ENCODE results near the gene SOWAHB.

GRCh38 chr4:76886214-76886613, 11.7 kb downstream of the SOWAHB start:
- TF ChIP-seq TCF7L2 (IDR thresholded peaks at IDR 0.05; ENCODE audit: borderline replicate concordance, low read depth, low read length) (no peak), CTCF (tag by site-specific recombination; IDR thresholded peaks at IDR 0.05) (no peak), ELK4 (IDR thresholded peaks at IDR 0.05; ENCODE audit: borderline replicate concordance, low read depth, low read length) (no peak), ZNF354C (tag by site-specific recombination; IDR thresholded peaks at IDR 0.05; ENCODE audit: borderline replicate concordance, low read depth) (no peak), ZBTB8A (tag by site-specific recombination; IDR thresholded peaks at IDR 0.05) (no peak), ZNF211 (tag by site-specific recombination; IDR thresholded peaks at IDR 0.05; ENCODE audit: low read depth) (no peak), ZNF645 (tag by site-specific recombination; IDR thresholded peaks at IDR 0.05) (no peak)
- TF ChIP-seq, protein P1, sequence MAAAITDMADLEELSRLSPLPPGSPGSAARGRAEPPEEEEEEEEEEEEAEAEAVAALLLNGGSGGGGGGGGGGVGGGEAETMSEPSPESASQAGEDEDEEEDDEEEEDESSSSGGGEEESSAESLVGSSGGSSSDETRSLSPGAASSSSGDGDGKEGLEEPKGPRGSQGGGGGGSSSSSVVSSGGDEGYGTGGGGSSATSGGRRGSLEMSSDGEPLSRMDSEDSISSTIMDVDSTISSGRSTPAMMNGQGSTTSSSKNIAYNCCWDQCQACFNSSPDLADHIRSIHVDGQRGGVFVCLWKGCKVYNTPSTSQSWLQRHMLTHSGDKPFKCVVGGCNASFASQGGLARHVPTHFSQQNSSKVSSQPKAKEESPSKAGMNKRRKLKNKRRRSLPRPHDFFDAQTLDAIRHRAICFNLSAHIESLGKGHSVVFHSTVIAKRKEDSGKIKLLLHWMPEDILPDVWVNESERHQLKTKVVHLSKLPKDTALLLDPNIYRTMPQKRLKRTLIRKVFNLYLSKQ (tag by site-specific recombination; IDR thresholded peaks at IDR 0.05; ENCODE audit: borderline replicate concordance): no peak

Measured in HEK293 (cell line).